ENCODE data around the gene HECA.

HECA gene

GRCh38 chr6:139159016-139159415 lies 24.1 kb downstream of the HECA start:
- H3K4me3 ChIP-seq (ENCODE audit: low read length): no peak overlapping the region
- no peak for TF ChIP-seq CTCF (conservative IDR thresholded peaks at IDR 0.05; ENCODE audit: low read depth, low read length)
- DNase-seq (ENCODE audit: low read depth): no peak

- H3K4me3 ChIP-seq (ENCODE audit: low read length): no peak overlapping the region
- no peak for DNase-seq (ENCODE audit: low read depth)
- TF ChIP-seq CTCF (conservative IDR thresholded peaks at IDR 0.05; ENCODE audit: low read depth, low read length): no peak
Measured at GRCh38 chr6:139161169-139161568, 26.3 kb downstream of the HECA start.

GRCh38 chr6:139161817-139162284 lies 27.0 kb downstream of the HECA start:
- no peak overlapping the region for H3K4me3 ChIP-seq (ENCODE audit: low read length)
- TF ChIP-seq CTCF (conservative IDR thresholded peaks at IDR 0.05; ENCODE audit: low read depth, low read length): no peak
- DNase-seq (ENCODE audit: low read depth): no peak

- DNase-seq (ENCODE audit: low read depth): no peak
- H3K4me3 ChIP-seq (ENCODE audit: low read length): no peak overlapping the region
- TF ChIP-seq CTCF (conservative IDR thresholded peaks at IDR 0.05; ENCODE audit: low read depth, low read length): peak; percentile 6
Measured at GRCh38 chr6:139164001-139164400, 29.1 kb downstream of the HECA start.

GRCh38 chr6:139165324-139165723 lies 30.4 kb downstream of the HECA start:
- TF ChIP-seq CTCF (conservative IDR thresholded peaks at IDR 0.05; ENCODE audit: low read depth, low read length): no peak
- DNase-seq (ENCODE audit: low read depth): no peak
- H3K4me3 ChIP-seq (ENCODE audit: low read length): no peak overlapping the region

- no peak for TF ChIP-seq CTCF (conservative IDR thresholded peaks at IDR 0.05; ENCODE audit: low read depth, low read length)
Measured at GRCh38 chr6:139166238-139166955, 31.5 kb downstream of the HECA start.

GRCh38 chr6:139166956-139167313 lies 32.1 kb downstream of the HECA start:
- no peak for DNase-seq (ENCODE audit: low read depth)
- TF ChIP-seq CTCF (conservative IDR thresholded peaks at IDR 0.05; ENCODE audit: low read depth, low read length): no peak
- H3K4me3 ChIP-seq (ENCODE audit: low read length): no peak overlapping the region

More at GRCh38 chr6:139166238-139166955, 31.5 kb downstream of the HECA start:
- no peak overlapping the region for H3K4me3 ChIP-seq (ENCODE audit: low read length)
- DNase-seq (ENCODE audit: low read depth): no peak
